Liver (tissue), 9 donors: Measurements from ENCODE around the gene FBN1. TPM values are rescaled to one million over a fixed set of nuclear protein-coding genes. Genes with fewer than 3 reads are reported as not detected.

Source experiments
- DNase-seq: peaks from one replicate; pipeline ENCODE4 v3.0.0-alpha.2; 2017; ENCODE audit warnings: low spot score
- H3K27ac ChIP-seq, 2 donors: one replicate each; pipeline ENCODE4 v1.7.0; 2013; ENCODE audit warnings: inconsistent platforms in 2 of 2, low read length in 2 of 2, control low read depth in 1 of 2, low read depth in 1 of 2, mild to moderate bottlenecking in 1 of 2
- H3K27me3 ChIP-seq, 4 donors: one replicate each; pipeline versions ENCODE4 v1.6.1 to v1.7.0; 2013; ENCODE audit warnings: low read length in 3 of 4, inconsistent platforms in 1 of 4, mild to moderate bottlenecking in 1 of 4, moderate library complexity in 1 of 4; ENCODE audit not compliant: control insufficient read depth in 4 of 4, insufficient read depth in 4 of 4
- H3K36me3 ChIP-seq, 4 donors: one replicate each; pipeline versions ENCODE4 v1.6.1 to v1.7.0; 2013; ENCODE audit warnings: low read length in 3 of 4, mild to moderate bottlenecking in 3 of 4, low read depth in 1 of 4, moderate library complexity in 1 of 4; ENCODE audit not compliant: control insufficient read depth in 4 of 4, insufficient read depth in 3 of 4
- H3K4me1 ChIP-seq, 4 donors: one replicate each; pipeline versions ENCODE4 v1.6.1 to v1.7.0; 2013; ENCODE audit warnings: low read length in 3 of 4, mild to moderate bottlenecking in 3 of 4, moderate library complexity in 1 of 4; ENCODE audit not compliant: control insufficient read depth in 4 of 4, insufficient read depth in 4 of 4
- H3K4me3 ChIP-seq, 3 donors: one replicate each; pipeline versions ENCODE4 v1.6.1 to v1.7.0; 2013; ENCODE audit warnings: low read length in 3 of 3, control low read depth in 1 of 3, low read depth in 1 of 3, mild to moderate bottlenecking in 1 of 3
- H3K9ac ChIP-seq, 2 donors: one replicate each; pipeline ENCODE4 v1.7.0; 2013; ENCODE audit warnings: low read length in 2 of 2, mild to moderate bottlenecking in 2 of 2, moderate library complexity in 2 of 2, control low read depth in 1 of 2, low read depth in 1 of 2
- H3K9me3 ChIP-seq, 4 donors: one replicate each; pipeline versions ENCODE4 v1.6.1 to v1.7.0; 2013; ENCODE audit warnings: low read length in 3 of 4; ENCODE audit not compliant: control insufficient read depth in 4 of 4
- EGR1 ChIP-seq, 2 donors: IDR thresholded peaks; 2 replicates each; pipeline ENCODE4 v1.6.1; 2016 to 2018; ENCODE audit warnings: antibody characterized with exemption in 2 of 2, low read depth in 2 of 2
- FOXA1 ChIP-seq: IDR thresholded peaks from 2 replicates; pipeline ENCODE4 v1.6.1; 2016; ENCODE audit warnings: antibody characterized with exemption
- FOXA2 ChIP-seq: IDR thresholded peaks from 2 replicates; pipeline ENCODE4 v1.6.1; 2016; ENCODE audit warnings: antibody characterized with exemption
- GABPA ChIP-seq, 2 donors: IDR thresholded peaks in 1 of 2; conservative IDR thresholded peaks in 1 of 2; 2 replicates each; pipeline ENCODE4 v1.6.1; 2016; ENCODE audit warnings: antibody characterized with exemption in 2 of 2, mild to moderate bottlenecking in 1 of 2, moderate library complexity in 1 of 2
- HNF4A ChIP-seq, 2 donors: conservative IDR thresholded peaks; 2 replicates each; pipeline ENCODE4 v1.6.1; 2016; ENCODE audit warnings: antibody characterized with exemption in 2 of 2, mild to moderate bottlenecking in 2 of 2
- HNF4G ChIP-seq: IDR thresholded peaks from 2 replicates; pipeline ENCODE4 v1.6.1; 2016; ENCODE audit warnings: antibody characterized with exemption
- JUND ChIP-seq, 2 donors: IDR thresholded peaks; 2 replicates each; pipeline ENCODE4 v1.6.1; 2016; ENCODE audit warnings: antibody characterized with exemption in 2 of 2
- NR2F2 ChIP-seq: IDR thresholded peaks from 2 replicates; pipeline ENCODE4 v1.6.1; 2016; ENCODE audit warnings: antibody characterized with exemption
- RAD21 ChIP-seq, 2 donors: IDR thresholded peaks; 2 replicates each; pipeline ENCODE4 v1.6.1; 2016; ENCODE audit warnings: antibody characterized with exemption in 2 of 2, mild to moderate bottlenecking in 2 of 2
- RXRA ChIP-seq, 2 donors: IDR thresholded peaks; 2 replicates each; pipeline ENCODE4 v1.6.1; 2017 to 2018; ENCODE audit warnings: antibody characterized with exemption in 2 of 2, mild to moderate bottlenecking in 1 of 2
- SP1 ChIP-seq: IDR thresholded peaks from 2 replicates; pipeline ENCODE4 v1.6.1; 2018; ENCODE audit warnings: antibody characterized with exemption, mild to moderate bottlenecking
- TAF1 ChIP-seq: conservative IDR thresholded peaks from 2 replicates; pipeline ENCODE4 v1.6.1; 2016; ENCODE audit warnings: antibody characterized with exemption, mild to moderate bottlenecking
- YY1 ChIP-seq: IDR thresholded peaks from 2 replicates; pipeline ENCODE4 v1.6.1; 2016; ENCODE audit warnings: antibody characterized with exemption, mild to moderate bottlenecking
- WGBS: extraction: QIAGEN DNeasy Blood & Tissue Kit; methylation state at CpG from one replicate; pipeline ENCODE4 v1.1.7; 2013; 5-methylcytosine and 5-hydroxymethylcytosine counted together
- polyA plus RNA-seq, 2 donors: library from polyadenylated mRNA; stranded (reverse) in 1 of 2; unstranded in 1 of 2; fragments of 200-250 nt in 1 of 2; fragments of >200 nt in 1 of 2; fragmentation: Nextera tagmentation in 1 of 2; extraction: Ambion mirVana in 1 of 2; gene quantifications; one replicate each; pipeline versions ENCODE4 v1.2.1 to v1.2.3, GENCODE V29; 2013 to 2015
- total RNA-seq, 2 donors: library from RNA; depleted of rRNA; stranded (reverse); fragments of >200 nt; gene quantifications; one replicate each; pipeline ENCODE4 v1.2.3, GENCODE V29; 2014
- TF ChIP-seq, protein P1 (sequence below): IDR thresholded peaks from 2 replicates; pipeline ENCODE4 v1.6.1; 2016; ENCODE audit warnings: antibody characterized with exemption
- TF ChIP-seq, protein P2 (sequence below): IDR thresholded peaks from 2 replicates; pipeline ENCODE4 v1.6.1; 2016; ENCODE audit warnings: antibody characterized with exemption
- TF ChIP-seq, protein P3 (sequence below): IDR thresholded peaks from 2 replicates; pipeline ENCODE4 v1.6.1; 2016; ENCODE audit warnings: antibody characterized with exemption, mild to moderate bottlenecking
- TF ChIP-seq, protein P4 (sequence below): fragments of 150-350 bp; IDR thresholded peaks from 2 replicates; pipeline ENCODE4 v1.5.1; 2017; ENCODE audit warnings: improper control_type of control experiment, low read depth, low read length; ENCODE audit not compliant: missing input control
- TF ChIP-seq, protein P5 (sequence below): IDR thresholded peaks from 2 replicates; pipeline ENCODE4 v1.6.1; 2016; ENCODE audit warnings: antibody characterized with exemption
- donor health status: healthy.
- donor health status: healthy.
- donor health status: healthy.
- donor health status: healthy.
- donor health status: healthy.

The FBN1 gene
- total and polyA plus RNA-seq, 4 donors, result 1.3 to 20.1 (median 12.4) TPM

DNA sequence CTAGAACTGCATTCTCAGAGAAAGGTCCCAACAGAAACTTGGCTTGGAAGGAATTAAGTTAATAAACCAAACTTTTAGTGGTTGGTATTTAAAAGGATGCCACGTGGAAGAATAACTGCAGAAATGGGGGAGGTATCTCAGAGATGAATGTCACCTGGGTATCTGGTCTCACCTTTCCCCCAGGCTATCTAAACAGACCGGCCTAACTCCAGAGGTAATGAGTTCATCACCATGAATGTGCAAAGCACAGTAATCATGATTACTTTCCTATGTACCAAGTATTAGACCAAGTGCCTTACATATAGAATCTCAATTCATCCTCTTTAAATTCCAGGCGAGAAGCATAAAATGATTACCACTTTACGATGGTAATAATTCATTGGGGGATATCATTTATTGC, 80.8 kb downstream of the FBN1 start:
- 81% methylated on average over 4 of the region's 4 CpGs for WGBS
- H3K9ac ChIP-seq, result no peak overlapping the region
- H3K9me3 ChIP-seq, result no peaks in the 10 kb centered on the region
- H3K36me3 ChIP-seq, result no peaks in the 10 kb centered on the region
- H3K27ac ChIP-seq, result no peak overlapping the region
- H3K4me3 ChIP-seq, result no peak overlapping the region
- DNase-seq, result no peak
- TF ChIP-seq FOXA1, result no peak
- TF ChIP-seq, protein P1, sequence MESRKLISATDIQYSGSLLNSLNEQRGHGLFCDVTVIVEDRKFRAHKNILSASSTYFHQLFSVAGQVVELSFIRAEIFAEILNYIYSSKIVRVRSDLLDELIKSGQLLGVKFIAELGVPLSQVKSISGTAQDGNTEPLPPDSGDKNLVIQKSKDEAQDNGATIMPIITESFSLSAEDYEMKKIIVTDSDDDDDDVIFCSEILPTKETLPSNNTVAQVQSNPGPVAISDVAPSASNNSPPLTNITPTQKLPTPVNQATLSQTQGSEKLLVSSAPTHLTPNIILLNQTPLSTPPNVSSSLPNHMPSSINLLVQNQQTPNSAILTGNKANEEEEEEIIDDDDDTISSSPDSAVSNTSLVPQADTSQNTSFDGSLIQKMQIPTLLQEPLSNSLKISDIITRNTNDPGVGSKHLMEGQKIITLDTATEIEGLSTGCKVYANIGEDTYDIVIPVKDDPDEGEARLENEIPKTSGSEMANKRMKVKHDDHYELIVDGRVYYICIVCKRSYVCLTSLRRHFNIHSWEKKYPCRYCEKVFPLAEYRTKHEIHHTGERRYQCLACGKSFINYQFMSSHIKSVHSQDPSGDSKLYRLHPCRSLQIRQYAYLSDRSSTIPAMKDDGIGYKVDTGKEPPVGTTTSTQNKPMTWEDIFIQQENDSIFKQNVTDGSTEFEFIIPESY, result no peak
- TF ChIP-seq RXRA (IDR thresholded peaks at IDR 0.05), result no peak
- no peak for TF ChIP-seq JUND (IDR thresholded peaks at IDR 0.05)
- TF ChIP-seq, protein P2, sequence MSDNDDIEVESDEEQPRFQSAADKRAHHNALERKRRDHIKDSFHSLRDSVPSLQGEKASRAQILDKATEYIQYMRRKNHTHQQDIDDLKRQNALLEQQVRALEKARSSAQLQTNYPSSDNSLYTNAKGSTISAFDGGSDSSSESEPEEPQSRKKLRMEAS, result no peak
- TF ChIP-seq, protein P3, sequence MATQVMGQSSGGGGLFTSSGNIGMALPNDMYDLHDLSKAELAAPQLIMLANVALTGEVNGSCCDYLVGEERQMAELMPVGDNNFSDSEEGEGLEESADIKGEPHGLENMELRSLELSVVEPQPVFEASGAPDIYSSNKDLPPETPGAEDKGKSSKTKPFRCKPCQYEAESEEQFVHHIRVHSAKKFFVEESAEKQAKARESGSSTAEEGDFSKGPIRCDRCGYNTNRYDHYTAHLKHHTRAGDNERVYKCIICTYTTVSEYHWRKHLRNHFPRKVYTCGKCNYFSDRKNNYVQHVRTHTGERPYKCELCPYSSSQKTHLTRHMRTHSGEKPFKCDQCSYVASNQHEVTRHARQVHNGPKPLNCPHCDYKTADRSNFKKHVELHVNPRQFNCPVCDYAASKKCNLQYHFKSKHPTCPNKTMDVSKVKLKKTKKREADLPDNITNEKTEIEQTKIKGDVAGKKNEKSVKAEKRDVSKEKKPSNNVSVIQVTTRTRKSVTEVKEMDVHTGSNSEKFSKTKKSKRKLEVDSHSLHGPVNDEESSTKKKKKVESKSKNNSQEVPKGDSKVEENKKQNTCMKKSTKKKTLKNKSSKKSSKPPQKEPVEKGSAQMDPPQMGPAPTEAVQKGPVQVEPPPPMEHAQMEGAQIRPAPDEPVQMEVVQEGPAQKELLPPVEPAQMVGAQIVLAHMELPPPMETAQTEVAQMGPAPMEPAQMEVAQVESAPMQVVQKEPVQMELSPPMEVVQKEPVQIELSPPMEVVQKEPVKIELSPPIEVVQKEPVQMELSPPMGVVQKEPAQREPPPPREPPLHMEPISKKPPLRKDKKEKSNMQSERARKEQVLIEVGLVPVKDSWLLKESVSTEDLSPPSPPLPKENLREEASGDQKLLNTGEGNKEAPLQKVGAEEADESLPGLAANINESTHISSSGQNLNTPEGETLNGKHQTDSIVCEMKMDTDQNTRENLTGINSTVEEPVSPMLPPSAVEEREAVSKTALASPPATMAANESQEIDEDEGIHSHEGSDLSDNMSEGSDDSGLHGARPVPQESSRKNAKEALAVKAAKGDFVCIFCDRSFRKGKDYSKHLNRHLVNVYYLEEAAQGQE, result no peak
- TF ChIP-seq FOXA2, result no peak
- peaks cover 0 to 1% (median 0%) of the 10 kb centered on the region in 4 donors for H3K4me1 ChIP-seq
- no peaks in the 10 kb centered on the region for H3K27me3 ChIP-seq

DNA sequence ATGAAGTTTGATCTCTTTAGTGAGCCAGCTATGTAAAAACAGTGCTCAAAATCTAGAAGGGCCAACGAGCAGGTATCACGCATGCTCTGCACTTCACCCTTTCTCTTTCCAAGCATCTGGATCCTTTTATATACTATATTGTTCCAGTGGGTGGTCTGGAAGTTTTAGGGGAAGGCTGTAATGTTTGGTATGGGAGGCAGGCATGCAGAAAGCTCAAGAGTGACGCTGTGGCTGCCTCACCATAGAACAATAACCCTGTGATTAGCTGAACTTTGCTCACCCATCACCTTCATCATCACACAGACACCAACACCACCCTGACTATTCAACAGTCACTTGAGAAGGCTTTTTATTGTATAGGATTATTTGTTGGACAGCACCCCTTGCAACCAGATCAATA, 81.6 kb downstream of the FBN1 start:
- H3K9ac ChIP-seq, result no peak overlapping the region
- H3K4me3 ChIP-seq, result no peak overlapping the region
- peaks cover 0 to 1% (median 0%) of the 10 kb centered on the region in 4 donors for H3K4me1 ChIP-seq
- TF ChIP-seq JUND (IDR thresholded peaks at IDR 0.05), result no peak
- no peak for TF ChIP-seq TAF1
- no peak for TF ChIP-seq RXRA (IDR thresholded peaks at IDR 0.05)
- TF ChIP-seq, protein P1, result no peak
- TF ChIP-seq, protein P3, result no peak
- no peak for TF ChIP-seq EGR1 (IDR thresholded peaks at IDR 0.05; ENCODE audit: low read depth in 2 of 2)
- no peak for TF ChIP-seq NR2F2
- no peak for TF ChIP-seq SP1
- TF ChIP-seq YY1, result no peak
- TF ChIP-seq, protein P4, sequence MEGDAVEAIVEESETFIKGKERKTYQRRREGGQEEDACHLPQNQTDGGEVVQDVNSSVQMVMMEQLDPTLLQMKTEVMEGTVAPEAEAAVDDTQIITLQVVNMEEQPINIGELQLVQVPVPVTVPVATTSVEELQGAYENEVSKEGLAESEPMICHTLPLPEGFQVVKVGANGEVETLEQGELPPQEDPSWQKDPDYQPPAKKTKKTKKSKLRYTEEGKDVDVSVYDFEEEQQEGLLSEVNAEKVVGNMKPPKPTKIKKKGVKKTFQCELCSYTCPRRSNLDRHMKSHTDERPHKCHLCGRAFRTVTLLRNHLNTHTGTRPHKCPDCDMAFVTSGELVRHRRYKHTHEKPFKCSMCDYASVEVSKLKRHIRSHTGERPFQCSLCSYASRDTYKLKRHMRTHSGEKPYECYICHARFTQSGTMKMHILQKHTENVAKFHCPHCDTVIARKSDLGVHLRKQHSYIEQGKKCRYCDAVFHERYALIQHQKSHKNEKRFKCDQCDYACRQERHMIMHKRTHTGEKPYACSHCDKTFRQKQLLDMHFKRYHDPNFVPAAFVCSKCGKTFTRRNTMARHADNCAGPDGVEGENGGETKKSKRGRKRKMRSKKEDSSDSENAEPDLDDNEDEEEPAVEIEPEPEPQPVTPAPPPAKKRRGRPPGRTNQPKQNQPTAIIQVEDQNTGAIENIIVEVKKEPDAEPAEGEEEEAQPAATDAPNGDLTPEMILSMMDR, result no peak
- TF ChIP-seq FOXA2, result no peak
- TF ChIP-seq RAD21 (IDR thresholded peaks at IDR 0.05), result no peak
- no peak for TF ChIP-seq HNF4G
- TF ChIP-seq, protein P5, sequence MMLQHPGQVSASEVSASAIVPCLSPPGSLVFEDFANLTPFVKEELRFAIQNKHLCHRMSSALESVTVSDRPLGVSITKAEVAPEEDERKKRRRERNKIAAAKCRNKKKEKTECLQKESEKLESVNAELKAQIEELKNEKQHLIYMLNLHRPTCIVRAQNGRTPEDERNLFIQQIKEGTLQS, result no peak
- TF ChIP-seq, protein P2, result no peak
- no peak for TF ChIP-seq FOXA1
- TF ChIP-seq GABPA (IDR thresholded peaks at IDR 0.05 in 1 of 2, conservative IDR thresholded peaks at IDR 0.05 in 1 of 2), result no peak
- TF ChIP-seq HNF4A (conservative IDR thresholded peaks at IDR 0.05), result no peak
- H3K27me3 ChIP-seq, result no peaks in the 10 kb centered on the region
- H3K27ac ChIP-seq, result no peak overlapping the region
- H3K36me3 ChIP-seq, result no peaks in the 10 kb centered on the region
- WGBS, result 65% methylated on average over 3 of the region's 3 CpGs
- no peaks in the 10 kb centered on the region for H3K9me3 ChIP-seq
- no peak for DNase-seq
